NOMO-1 (cell line): ENCODE measurements around the gene THSD4.

Source experiments
- DNase-seq, 2 experiments: peaks; one replicate each; lab custom pipeline; 2025; ENCODE audit not compliant: unreplicated experiment in 2 of 2; lab: John Stamatoyannopoulos, UW

Gene THSD4

DNA sequence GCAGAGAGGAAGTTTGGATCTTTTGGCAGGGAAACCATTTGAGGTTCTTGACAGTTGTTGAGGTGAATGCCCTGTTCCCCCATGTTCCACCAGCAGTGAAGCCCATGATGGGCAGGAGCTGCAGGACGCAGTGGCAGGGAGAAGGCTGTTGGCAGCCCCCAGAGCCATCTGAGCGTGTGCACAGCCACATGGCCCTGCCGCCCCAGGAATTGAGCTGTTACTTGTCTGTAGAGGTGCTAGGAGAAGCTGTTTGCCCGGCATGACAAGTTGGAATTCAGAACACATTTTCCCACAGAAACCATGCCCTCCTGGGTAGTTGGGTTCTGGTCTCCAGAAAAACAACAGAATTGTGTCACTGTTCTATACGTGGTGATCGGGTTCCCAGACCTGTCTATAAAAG, 476.9 kb downstream of the THSD4 start:
- no peak for DNase-seq

DNA sequence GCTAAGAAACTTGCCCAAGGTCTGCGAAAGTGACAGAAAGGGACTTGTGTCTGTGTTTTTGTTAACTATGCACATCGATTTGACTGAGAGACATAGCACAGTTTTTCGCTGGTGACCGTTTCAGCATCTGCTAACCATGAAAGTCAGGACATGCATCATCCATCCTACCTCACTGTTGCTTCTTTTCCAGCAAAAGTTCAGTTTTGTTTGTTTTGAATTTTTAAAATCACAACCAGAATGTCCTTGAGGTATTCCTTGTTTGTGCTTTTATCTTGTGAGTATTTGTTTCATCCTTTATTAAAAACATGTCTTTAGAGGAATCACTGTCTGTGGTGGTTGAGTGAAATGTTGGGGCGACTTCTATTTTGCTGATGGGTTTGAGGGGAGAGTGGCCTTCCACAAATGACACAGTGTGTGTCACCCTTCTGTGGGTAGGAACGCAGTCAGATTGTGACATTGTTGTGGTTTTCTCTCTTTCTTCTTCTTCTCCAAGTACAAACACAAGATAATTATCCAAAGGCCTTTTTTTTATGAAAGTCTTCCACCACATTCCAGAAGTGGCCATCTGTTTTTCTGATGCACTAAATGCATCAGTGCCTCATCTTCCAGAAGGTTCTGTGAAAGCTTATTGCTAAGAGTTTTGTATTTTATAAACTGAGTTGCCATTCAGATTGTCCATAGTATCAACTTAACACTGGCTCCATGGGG, 480.7 kb downstream of the THSD4 start:
- DNase-seq = no peak

DNA sequence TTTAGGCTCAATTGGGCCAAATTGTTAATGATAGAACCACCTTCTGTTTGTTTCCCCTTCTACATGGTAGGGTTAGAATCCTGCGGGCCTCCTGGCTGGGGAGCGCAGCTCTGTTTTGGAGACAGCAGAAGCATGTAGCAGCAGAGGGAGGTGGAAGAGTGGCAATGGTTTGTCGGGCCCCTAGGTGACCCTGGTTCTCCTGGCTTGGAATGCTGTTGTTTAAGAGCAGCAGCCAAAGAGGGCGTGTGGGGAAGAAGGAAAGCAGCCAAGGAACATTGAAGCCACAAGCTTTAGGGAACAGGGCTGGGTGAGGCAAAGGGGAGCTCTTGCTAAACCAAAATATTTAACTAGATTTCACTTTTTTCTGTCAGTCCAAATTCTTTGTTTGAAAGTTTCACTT, 481.4 kb downstream of the THSD4 start:
- no peak for DNase-seq

DNA sequence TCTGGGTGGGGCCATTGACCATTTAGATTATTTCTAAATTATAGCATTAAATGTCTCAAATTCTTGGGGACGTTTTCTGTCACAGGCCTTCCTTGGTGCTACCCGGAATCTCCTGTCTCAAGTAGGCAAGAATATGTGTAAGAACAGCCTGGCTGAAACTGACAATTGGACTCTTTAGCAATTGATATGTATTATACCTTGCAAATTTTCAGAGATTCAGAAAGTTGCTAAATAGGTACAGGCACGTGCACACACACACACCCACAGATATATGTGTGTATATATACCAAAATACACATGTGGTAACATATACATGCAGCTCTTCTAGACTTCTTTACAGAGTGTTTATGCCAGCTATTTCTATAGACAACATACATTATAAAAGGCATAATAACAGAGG, 481.9 kb downstream of the THSD4 start:
- no peak for DNase-seq

DNA sequence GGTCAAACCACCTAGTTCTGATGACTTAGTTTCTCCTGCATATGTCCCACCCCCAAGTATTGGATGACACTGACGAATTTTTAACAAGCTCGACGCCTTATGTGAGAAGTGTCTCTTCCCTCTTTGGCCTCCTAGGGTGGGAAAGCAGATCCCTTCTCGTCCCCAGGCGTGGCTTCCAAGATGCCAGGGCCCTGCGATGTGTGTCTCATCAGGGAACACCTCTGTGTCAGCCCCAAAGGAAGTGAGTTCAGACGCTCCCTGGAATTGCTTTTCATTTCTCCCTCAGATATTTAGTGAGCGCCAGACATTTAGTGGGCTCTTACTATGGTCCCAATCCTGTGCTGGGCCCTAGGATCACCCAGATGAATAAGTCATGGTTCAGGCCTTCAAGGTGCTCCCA, 482.4 kb downstream of the THSD4 start:
- DNase-seq = no peak

DNA sequence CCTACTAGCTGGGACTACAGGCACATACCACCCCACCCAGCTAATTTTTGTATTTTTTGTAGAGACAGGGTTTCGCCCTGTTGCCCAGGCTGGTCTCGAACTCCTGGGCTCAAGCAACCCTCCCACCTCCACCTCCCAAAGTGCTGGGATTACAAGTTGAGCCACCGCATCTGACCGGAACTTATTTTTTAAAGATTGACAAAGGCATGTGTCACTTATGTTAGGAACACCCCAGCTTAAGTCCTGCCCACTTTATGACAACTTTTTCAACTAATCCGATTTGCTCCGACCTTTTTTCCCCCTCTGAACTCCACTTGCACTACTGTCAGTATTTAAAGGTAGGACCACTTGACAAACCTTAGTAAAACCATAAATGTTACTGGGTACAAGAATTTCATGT, 483.5 kb downstream of the THSD4 start:
- DNase-seq = no peak

DNA sequence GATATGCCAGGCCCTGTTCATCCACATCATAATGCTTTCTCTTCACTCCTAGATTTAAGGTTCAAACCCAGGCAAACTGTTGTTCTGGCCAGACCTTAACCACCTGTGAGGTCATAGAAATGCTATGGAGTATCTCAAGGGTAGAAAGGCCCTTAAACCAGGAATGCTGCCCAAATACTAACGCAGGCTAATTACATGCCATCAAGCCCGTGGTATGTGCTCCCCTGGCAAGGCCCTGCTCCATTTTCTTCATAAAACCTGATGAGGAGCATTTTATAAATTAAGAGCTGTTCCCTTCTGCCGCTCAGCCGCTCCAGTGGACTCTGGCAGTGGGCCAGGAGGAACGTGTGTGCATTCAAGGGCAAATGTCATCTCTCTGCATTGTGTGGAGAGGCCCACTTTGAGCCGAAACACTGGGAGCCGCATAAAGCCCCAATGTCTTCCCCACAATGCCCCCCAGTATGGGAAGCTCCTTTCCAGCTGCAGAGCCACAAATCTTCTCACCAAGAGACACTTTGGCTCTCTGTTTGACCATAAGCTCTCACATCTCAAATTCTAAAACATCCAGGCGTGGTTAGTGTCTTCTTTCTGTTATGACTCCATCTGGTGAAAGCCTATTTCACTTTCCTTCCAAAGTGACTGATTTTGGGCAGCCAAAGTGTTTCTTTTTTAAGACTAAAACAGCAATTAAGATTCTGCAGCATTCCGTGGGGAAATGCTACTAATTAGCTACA, 484.3 kb downstream of the THSD4 start:
- DNase-seq = no peak

DNA sequence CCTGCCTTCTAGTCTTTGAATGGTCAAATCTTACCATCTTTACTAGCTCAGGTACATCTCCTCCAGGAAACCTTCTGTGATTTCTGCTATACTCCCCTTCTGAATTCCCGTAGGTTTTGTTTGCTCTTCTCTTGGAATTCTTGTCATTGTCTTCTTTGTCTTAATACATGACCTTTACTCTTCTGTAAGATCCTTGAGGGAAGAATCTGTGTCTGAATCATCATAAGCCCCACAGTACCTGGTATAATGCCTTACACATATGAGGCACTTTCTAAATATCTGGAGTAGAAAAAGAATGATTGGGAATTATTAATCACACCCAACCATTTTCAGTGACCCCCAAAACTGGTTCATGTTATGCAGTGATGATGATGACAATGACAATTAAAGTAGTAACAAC, 485.0 kb downstream of the THSD4 start:
- DNase-seq = no peak

DNA sequence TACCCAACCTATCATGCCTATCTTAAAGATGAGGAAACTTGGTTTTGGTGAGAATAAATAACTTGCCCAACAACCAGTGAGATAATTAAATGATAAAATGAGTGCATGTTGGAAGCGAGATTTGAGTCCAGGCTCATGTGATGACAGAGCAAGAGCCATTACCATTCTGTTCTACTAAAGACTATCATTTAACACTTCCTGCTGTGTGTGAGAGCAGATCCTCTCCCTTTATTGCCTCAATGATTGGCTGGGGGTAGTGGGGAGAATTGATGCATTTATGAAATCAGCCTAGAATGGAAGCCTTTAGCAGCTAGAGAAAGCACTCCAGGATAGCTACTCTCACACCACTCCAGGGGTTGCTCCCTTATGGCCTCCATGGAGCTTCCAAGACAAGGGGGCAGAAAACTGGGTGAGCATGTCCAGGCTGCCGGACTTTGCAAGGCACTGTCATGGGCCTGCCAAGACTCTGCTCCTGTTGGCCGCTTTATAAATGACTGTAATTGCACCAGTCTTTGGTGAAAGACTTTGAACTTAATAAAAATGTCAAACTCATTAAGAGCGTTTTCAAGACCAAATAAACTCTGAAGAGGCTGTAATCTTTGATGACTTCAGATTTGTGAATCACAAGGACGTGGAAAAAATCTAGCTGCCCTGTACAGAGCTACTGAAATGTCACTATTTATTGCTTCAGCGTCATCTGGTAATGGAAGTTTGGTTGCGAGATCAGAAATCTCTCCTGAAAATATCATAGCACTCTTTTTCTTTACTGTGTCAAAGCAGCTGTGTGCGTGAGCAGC, 486.0 kb downstream of the THSD4 start:
- DNase-seq = no peak

DNA sequence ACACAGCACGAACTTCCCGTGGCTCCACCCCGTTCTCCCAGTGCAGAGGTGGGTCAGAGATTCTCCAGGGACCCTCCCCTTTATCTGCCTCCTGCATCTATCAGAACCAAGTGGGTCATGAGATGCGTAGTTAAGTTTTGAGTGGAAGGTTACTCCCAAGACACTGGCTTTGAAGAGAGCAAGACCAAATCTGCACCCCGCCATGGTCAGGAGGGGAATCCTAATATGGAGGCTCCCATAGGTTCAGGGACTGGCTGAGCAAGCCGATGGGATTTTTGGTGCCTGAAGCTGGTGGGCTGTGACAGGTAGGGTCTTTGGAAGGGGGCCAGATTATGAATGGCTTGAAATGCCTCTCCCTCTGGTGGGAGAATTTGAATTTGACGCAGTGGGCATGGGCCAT, 488.1 kb downstream of the THSD4 start:
- no peak for DNase-seq

DNA sequence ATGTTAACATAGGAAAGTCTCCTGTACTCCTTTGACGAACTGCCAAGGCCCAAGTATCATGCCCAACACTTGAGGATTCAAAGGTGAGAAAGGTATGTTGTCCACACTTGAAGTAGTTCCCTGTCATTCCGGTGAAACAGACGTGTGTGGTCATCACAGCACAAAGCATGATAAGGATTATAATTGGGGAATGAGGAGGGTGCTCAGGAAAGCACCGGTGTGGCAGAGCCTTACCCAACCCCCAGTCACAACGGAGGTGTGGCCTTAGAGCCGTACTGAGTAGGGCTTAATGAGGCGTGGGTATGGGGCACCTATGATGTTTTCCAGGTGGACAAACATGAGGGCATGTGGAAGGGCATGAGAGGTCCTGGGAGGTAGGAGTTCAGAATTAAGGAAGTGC, 492.1 kb downstream of the THSD4 start:
- no peak for DNase-seq

DNA sequence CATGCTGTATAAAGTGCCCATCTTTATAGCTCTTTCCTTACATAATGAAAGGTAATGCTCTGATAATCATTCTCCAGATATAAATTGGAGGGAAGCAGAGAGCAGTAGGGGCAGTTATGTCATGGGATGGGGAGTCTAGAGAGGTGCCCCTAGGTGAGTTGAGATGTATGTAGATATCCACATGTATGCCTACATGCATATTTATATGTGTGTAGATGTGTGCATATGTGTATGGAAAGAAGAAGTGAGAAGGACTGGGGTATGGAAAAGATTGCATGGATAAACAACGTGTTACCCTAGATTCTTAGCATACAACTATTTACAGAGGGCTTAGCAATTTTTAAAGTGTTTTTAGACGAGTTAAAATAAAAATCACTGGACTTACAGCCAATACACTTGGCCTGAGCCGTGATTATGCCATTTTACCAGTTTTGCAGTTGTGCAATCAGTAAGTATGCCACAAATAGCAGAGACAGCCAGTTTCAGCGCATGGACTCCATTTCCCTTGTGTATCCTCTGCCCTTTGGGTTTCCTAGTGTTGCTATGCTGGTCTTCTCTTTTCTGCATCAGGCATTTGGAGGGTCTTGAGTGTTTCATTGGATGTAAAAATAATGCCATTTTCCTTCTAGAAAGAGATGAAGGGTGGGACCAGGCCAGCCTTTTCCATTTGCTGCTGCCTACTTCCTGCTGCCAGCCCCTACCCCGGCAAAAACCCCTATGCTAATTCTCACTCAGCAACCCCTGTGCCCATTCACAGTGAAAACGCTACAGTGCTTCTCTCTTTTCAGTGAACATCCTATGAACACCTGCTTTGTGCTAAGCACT, 495.7 kb downstream of the THSD4 start:
- no peak for DNase-seq

DNA sequence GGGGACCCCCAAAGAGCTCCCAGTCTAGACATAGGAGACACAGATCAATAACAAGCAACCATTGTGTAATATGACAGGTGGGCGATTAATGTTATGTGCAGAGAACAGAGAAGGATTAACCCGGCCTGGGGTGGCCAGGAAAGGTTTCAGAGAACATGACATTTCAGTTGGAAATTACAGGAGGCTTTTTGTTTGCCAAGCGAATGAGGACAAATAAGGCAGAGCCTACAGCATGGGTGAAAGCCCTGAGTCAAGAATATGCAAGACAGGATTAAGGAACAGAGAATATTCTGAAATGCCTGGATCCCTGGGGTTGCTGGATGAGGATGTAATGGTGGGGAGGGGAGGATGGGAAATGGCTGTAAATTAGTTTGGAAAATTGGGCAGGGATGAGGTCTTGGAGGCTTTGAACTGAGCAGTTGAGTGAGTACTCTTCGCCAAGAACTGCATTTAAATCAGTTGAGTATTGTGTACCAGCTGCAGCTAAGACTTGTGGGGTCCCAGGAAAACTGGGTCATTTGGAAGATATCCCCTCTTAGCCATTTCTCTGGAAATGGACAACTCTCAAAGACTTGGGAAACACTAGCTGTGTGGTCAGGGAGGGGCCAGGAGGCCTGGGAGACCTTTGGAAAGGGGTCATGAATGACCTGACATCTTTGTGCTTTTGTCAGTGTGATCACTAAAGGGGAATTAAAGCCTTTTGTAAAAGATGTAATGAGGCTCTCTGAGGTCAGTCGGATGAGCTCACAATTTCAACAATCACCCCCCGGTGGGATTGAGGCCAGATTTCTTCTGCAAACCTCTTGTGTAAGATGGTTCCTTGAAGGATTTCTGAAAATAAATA, 496.5 kb downstream of the THSD4 start:
- no peak for DNase-seq

DNA sequence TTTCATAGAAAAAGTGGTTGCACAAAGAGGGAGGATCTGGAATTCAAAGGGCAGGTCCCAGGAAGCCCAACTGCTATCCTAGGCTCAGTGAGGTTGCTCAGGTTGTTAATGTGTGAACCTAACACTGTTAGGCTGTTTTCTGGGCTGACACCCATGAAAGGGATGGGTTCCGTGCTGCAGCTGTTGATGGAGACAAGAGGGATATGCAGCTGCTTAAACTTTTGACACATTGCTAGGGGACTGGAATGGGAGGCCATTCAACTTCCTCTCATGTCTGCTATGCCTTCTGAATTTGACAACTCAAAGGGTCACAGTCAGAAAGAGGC, 497.1 kb downstream of the THSD4 start:
- DNase-seq = no peak

DNA sequence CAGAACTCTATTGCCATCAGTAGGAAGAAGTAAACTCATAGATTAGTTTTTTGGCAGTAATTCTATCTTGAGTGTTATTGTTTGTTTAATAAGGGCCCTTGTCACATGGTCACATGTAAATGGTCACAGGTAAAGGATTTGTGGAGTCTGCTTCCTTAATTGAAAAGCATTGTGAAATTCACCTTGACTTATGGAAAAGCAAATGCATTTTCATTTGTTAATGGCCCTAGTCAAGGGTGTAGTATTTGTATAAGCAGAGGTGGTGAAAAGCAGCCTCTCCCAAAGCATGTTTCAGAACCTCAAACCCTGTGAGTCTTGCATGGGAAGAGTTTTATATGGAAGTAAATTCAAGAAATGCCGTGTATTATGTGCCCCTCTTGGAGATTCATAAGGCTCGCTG, 497.6 kb downstream of the THSD4 start:
- no peak for DNase-seq

DNA sequence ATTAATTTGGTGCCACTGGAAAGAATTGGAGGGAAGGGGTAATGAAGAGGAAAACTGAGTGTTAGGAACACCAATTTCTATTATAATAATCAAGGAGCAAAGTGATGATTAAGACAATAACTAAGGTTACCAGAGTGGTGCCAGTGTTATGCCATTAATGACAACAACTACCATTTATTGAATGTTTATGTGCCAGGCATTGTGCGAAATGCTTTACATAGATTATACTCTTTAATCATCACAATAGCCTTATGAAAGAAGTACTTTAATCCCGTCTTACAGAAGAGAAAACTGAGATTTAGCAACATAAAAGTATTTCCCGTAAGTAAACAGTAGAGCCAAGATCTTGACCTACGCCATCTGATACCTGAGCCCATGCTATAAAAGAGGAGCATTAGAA, 507.8 kb downstream of the THSD4 start:
- DNase-seq = no peak

DNA sequence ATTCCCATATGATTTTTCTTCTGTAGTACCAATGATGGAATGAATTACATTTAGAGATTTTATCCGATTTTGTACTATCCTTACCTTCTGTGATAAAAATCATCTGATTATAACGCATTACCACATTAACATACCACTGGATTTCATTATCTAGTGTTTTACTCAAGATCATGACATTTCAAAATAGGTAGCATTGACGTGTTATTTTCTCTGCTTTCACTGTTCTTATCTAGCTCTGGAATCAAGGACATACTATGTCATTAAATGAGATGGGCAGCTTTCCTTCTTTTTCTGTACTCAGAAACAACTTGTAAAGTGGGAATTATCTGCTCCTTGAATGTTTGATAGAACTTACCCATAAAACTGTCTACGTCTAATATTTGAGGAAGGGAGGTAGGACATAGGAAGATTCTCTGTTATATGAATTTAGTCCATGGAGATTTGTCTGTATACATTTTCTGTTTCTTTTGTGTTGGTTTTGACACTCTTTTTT, 511.4 kb downstream of the THSD4 start:
- no peak for DNase-seq

DNA sequence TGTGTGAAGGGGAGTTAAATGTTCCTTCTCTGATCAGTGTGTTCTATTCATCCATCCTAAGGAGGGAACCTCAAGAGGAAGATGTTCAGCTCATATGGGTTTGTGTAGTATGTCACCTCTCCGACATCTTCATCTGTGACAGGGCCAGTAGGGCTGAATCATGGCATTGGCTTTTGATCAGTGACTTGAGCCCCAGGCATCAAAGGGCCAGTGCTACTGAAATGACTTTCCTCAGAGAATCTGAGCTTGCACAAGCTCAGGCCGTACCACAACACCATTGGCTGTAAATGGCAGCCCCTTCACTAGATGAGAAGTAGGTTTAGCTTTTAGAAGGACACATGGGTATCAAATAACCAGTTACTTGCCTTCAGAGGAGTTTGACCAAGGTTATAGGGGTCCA, 511.9 kb downstream of the THSD4 start:
- no peak for DNase-seq

DNA sequence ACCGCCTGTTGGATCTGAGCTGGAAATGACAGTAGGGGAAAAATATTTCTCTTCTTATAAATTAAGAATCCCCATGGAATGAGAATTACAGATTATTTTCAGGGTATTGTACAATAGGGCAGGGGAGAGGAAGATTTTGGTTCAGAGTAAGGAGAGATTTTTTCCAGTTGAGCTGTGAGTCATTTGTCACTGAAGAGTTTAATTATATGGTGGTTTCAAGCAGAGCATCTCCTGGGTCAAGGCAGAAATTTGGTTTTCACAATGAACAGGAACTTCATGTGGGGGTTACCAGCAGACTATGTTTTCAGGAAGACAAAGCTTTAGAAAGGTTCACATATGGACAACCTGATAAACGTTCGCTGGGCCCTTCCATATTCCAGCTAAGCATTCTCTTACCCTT, 512.3 kb downstream of the THSD4 start:
- no peak for DNase-seq
